Stimulated activated CD8-positive, alpha-beta memory T cell treated with anti-CD3 and anti-CD28 coated beads, Interleukin-12 subunit alpha, Interleukin-12 subunit beta, amount 100 ng/mL, for 4 hours (primary cell): ENCODE data around the gene CTNND2.

ENCODE experiments used
- DNase-seq: peaks from one replicate; pipeline ENCODE4 v3.0.0-alpha.2; 2020; ENCODE audit warnings: low read depth

The CTNND2 gene

GRCh38 chr5:10984021-10984715 is 920.1 kb downstream of the CTNND2 start:
- no peak for DNase-seq

GRCh38 chr5:10982626-10983025 is 921.6 kb downstream of the CTNND2 start:
- no peak for DNase-seq

GRCh38 chr5:10981932-10982331 is 922.3 kb downstream of the CTNND2 start:
- DNase-seq = no peak

GRCh38 chr5:10977011-10977410 is 927.2 kb downstream of the CTNND2 start:
- DNase-seq = no peak

- DNase-seq = no peak
These were observed 928.3 kb downstream of the CTNND2 start for GRCh38 chr5:10975945-10976344.

- DNase-seq = no peak
These were observed 929.4 kb downstream of the CTNND2 start for GRCh38 chr5:10974850-10975249.

- DNase-seq = no peak
These were observed 930.9 kb downstream of the CTNND2 start for GRCh38 chr5:10973316-10973715.

GRCh38 chr5:10969684-10970180 is 934.5 kb downstream of the CTNND2 start:
- no peak for DNase-seq

GRCh38 chr5:10964806-10965205 is 939.4 kb downstream of the CTNND2 start:
- DNase-seq = no peak

- DNase-seq = no peak
These were observed 945.5 kb downstream of the CTNND2 start for GRCh38 chr5:10958728-10959127.

GRCh38 chr5:10949856-10950630 is 954.2 kb downstream of the CTNND2 start:
- DNase-seq = no peak

GRCh38 chr5:10946050-10946449 is 958.2 kb downstream of the CTNND2 start:
- DNase-seq = no peak

GRCh38 chr5:10941900-10942299 is 962.3 kb downstream of the CTNND2 start:
- DNase-seq = no peak

- DNase-seq = no peak
These were observed 968.0 kb downstream of the CTNND2 start for GRCh38 chr5:10936081-10936855.

GRCh38 chr5:10935536-10935935 is 968.7 kb downstream of the CTNND2 start:
- no peak for DNase-seq

GRCh38 chr5:10934783-10935355 is 969.4 kb downstream of the CTNND2 start:
- no peak for DNase-seq

- DNase-seq = no peak
These were observed 971.1 kb downstream of the CTNND2 start for GRCh38 chr5:10933121-10933520.

- no peak for DNase-seq
These were observed 971.8 kb downstream of the CTNND2 start for GRCh38 chr5:10932426-10932825.

- DNase-seq = no peak
These were observed 976.6 kb downstream of the CTNND2 start for GRCh38 chr5:10927608-10928007.

- no peak for DNase-seq
These were observed 980.9 kb downstream of the CTNND2 start for GRCh38 chr5:10923310-10923709.
